Tibial nerve (tissue), 4 donors: ENCODE measurements around the gene ASXL1. TPM values are rescaled to one million over a fixed set of nuclear protein-coding genes. Genes with fewer than 3 reads are reported as not detected.

Experiments used
- DNase-seq, 2 donors: peaks; one replicate each; pipeline ENCODE4 v3.0.0-alpha.2; 2019; ENCODE audit warnings: low spot score in 2 of 2
- H3K27ac ChIP-seq, 4 donors: fragments of 200-600 bp; sonication (generic) in 3 of 4; one replicate each; pipeline ENCODE4 v1.5.1; 2017 to 2019; ENCODE audit warnings: mild to moderate bottlenecking in 1 of 4
- H3K27me3 ChIP-seq, 2 donors: fragments of 200-600 bp; sonication (generic) in 1 of 2; one replicate each; pipeline versions ENCODE4 v1.5.1 to v1.6.0; 2017 to 2019
- H3K36me3 ChIP-seq, 3 donors: fragments of 200-600 bp; sonication (generic); one replicate each; pipeline ENCODE4 v1.5.1; 2018 to 2019
- H3K4me1 ChIP-seq, 4 donors: fragments of 200-600 bp; sonication (generic) in 3 of 4; one replicate each; pipeline ENCODE4 v1.5.1; 2017 to 2019
- H3K4me3 ChIP-seq, 4 donors: fragments of 200-600 bp; sonication (generic) in 3 of 4; one replicate each; pipeline ENCODE4 v1.5.1; 2017 to 2019; ENCODE audit warnings: mild to moderate bottlenecking in 1 of 4, moderate library complexity in 1 of 4
- H3K9me3 ChIP-seq, 4 donors: fragments of 200-600 bp; sonication (generic) in 3 of 4; one replicate each; pipeline ENCODE4 v1.5.1; 2017 to 2019
- EP300 ChIP-seq, 2 donors: sonication (generic); formaldehyde crosslinking; IDR thresholded peaks; one replicate each; pipeline ENCODE4 v1.6.1; 2017; ENCODE audit warnings: antibody characterized with exemption in 2 of 2, mild to moderate bottlenecking in 1 of 2
- POLR2A ChIP-seq, 2 donors: fragments of 450-650 bp; IDR thresholded peaks; one replicate each; pipeline ENCODE4 v1.6.1; 2017; ENCODE audit warnings: antibody characterized with exemption in 2 of 2, mild to moderate bottlenecking in 2 of 2, moderate library complexity in 2 of 2
- WGBS, 2 donors: methylation state at CpG; one replicate each; pipeline ENCODE4 v1.1.5; 2018; 5-methylcytosine and 5-hydroxymethylcytosine counted together
- total RNA-seq, 4 donors: library from RNA; depleted of rRNA; stranded (reverse); fragments of >200 nt; gene quantifications; one replicate each; pipeline ENCODE4 v1.1.0, GENCODE V29; 2016
- TF ChIP-seq, protein P1 (sequence below), 5 experiments: fragments of 200-600 bp in 3 of 5; fragments of 450-650 bp in 2 of 5; sonication (generic) in 3 of 5; IDR thresholded peaks; one replicate each; pipeline ENCODE4 v1.5.1; 2016 to 2019; ENCODE audit warnings: antibody characterized with exemption in 5 of 5, mild to moderate bottlenecking in 3 of 5, moderate library complexity in 2 of 5

The ASXL1 gene
- total RNA-seq, 4 donors from 2014 or later, result 108 to 194 (median 138) TPM

- TF ChIP-seq POLR2A (IDR thresholded peaks at IDR 0.05) (no peak), EP300 (IDR thresholded peaks at IDR 0.05) (no peak)
- TF ChIP-seq, protein P1, sequence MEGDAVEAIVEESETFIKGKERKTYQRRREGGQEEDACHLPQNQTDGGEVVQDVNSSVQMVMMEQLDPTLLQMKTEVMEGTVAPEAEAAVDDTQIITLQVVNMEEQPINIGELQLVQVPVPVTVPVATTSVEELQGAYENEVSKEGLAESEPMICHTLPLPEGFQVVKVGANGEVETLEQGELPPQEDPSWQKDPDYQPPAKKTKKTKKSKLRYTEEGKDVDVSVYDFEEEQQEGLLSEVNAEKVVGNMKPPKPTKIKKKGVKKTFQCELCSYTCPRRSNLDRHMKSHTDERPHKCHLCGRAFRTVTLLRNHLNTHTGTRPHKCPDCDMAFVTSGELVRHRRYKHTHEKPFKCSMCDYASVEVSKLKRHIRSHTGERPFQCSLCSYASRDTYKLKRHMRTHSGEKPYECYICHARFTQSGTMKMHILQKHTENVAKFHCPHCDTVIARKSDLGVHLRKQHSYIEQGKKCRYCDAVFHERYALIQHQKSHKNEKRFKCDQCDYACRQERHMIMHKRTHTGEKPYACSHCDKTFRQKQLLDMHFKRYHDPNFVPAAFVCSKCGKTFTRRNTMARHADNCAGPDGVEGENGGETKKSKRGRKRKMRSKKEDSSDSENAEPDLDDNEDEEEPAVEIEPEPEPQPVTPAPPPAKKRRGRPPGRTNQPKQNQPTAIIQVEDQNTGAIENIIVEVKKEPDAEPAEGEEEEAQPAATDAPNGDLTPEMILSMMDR (IDR thresholded peaks at IDR 0.05), result no peak
- no peaks in the 10 kb centered on the region for H3K27me3 ChIP-seq
- WGBS, 2 donors, result 0% methylated on average over 8 of the region's 35 CpGs; no CpG with 5 or more reads in 1 of the 2 donors
Observed at GRCh38 chr20:32358632-32358882, 426 bp downstream of the ASXL1 start.

GRCh38 chr20:32358883-32359632 lies 927 bp downstream of the ASXL1 start:
- Histone ChIP-seq H3K9me3 (no peaks in the 10 kb centered on the region), H3K4me3 (peak overlapping the region; percentile 69 to 99 (median 87)), H3K36me3 (no peaks in the 10 kb centered on the region), H3K27ac (peak overlapping the region; percentile 92 to 98 (median 96)), H3K27me3 (no peaks in the 10 kb centered on the region), H3K4me1 (peaks cover 0 to 57% (median 34%) of the 10 kb centered on the region in 4 donors)
- TF ChIP-seq, protein P1 (IDR thresholded peaks at IDR 0.05), result no peak
- TF ChIP-seq POLR2A (IDR thresholded peaks at IDR 0.05) (peak in 1 of 2 donors; percentile 54), EP300 (IDR thresholded peaks at IDR 0.05) (peak in 1 of 2 donors; percentile 70)
- 0 to 2% methylated on average over 12 to 18 of the region's 46 CpGs for whole genome bisulfite sequencing, 2 donors
- peak; percentile 69 to 70 for DNase-seq

More at GRCh38 chr20:32358632-32358882, 426 bp downstream of the ASXL1 start:
- Histone ChIP-seq H3K4me3 (peak overlapping the region; percentile 69 to 99 (median 87)), H3K27ac (peak overlapping the region; percentile 92 to 98 (median 96)), H3K4me1 (peaks cover 0 to 53% (median 31%) of the 10 kb centered on the region in 4 donors), H3K9me3 (no peaks in the 10 kb centered on the region), H3K36me3 (no peaks in the 10 kb centered on the region)
- no peak for DNase-seq

- TF ChIP-seq POLR2A (IDR thresholded peaks at IDR 0.05) (no peak), EP300 (IDR thresholded peaks at IDR 0.05) (no peak)
- TF ChIP-seq, protein P1 (IDR thresholded peaks at IDR 0.05), result no peak
- DNase-seq, result no peak
- Histone ChIP-seq H3K4me1 (peaks cover 0 to 64% (median 38%) of the 10 kb centered on the region in 4 donors), H3K9me3 (no peaks in the 10 kb centered on the region), H3K27ac (peak overlapping the region; percentile 92 to 98 (median 96)), H3K36me3 (no peaks in the 10 kb centered on the region), H3K27me3 (no peaks in the 10 kb centered on the region), H3K4me3 (peak overlapping the region; percentile 69 to 99 (median 87))
- WGBS, 2 donors, result 6 to 10% methylated on average over 11 of the region's 11 CpGs
Observed at GRCh38 chr20:32359633-32360332, 1.7 kb downstream of the ASXL1 start.

DNA sequence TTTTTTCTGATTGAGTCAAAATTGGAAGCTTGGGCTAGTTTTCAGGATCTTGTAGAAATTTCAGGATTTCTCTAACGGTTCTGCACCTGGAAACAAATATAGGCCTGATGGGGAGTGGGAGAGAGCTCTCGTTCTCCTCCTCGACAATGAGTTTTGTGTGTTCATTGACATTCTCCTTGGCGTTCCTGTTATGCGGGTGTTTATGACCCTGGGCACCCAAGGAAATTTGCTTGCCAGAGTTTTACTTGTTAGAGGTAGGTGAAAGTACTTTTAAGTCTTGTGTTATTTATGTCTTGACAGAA lies 2.2 kb downstream of the ASXL1 start:
- Histone ChIP-seq H3K36me3 (no peaks in the 10 kb centered on the region), H3K4me3 (peak overlapping the region in 3 of 4 donors; percentile 1 to 83 (median 69)), H3K27me3 (no peaks in the 10 kb centered on the region), H3K4me1 (peaks cover 0 to 69% (median 38%) of the 10 kb centered on the region in 4 donors), H3K9me3 (no peaks in the 10 kb centered on the region), H3K27ac (peak overlapping the region in 3 of 4 donors; percentile 92 to 98 (median 97))
- WGBS, 2 donors, result 12 to 26% methylated on average over 5 of the region's 5 CpGs
- TF ChIP-seq, protein P1 (IDR thresholded peaks at IDR 0.05), result no peak
- TF ChIP-seq POLR2A (IDR thresholded peaks at IDR 0.05) (no peak), EP300 (IDR thresholded peaks at IDR 0.05) (no peak)
- DNase-seq, result no peak

- Histone ChIP-seq H3K4me1 (peaks cover 0 to 77% (median 48%) of the 10 kb centered on the region in 4 donors), H3K9me3 (no peaks in the 10 kb centered on the region), H3K27me3 (no peaks in the 10 kb centered on the region), H3K27ac (peak overlapping the region in 1 of 4 donors; percentile 20), H3K36me3 (no peaks in the 10 kb centered on the region), H3K4me3 (no peak overlapping the region)
- no peak for DNase-seq
- WGBS, 2 donors, result 19 to 26% methylated on average over 4 of the region's 4 CpGs
- TF ChIP-seq EP300 (IDR thresholded peaks at IDR 0.05), result no peak
- TF ChIP-seq POLR2A (IDR thresholded peaks at IDR 0.05), result no peak
- TF ChIP-seq, protein P1 (IDR thresholded peaks at IDR 0.05), result no peak
Observed at GRCh38 chr20:32362901-32363364, 4.8 kb downstream of the ASXL1 start.
